SU-DHL-6 (cell line): ENCODE results near the gene LEP.

Source experiments
- H2AFZ ChIP-seq: fragments of 200-600 bp; sonication (generic); 2 replicates; pipeline ENCODE4 v1.6.1; 2014; ENCODE audit warnings: low read depth, mild to moderate bottlenecking, moderate library complexity, mixed read lengths, antibody characterized with exemption, low read length; ENCODE audit not compliant: severe bottlenecking
- H3F3A ChIP-seq: fragments of 200-600 bp; shearing (Covaris generic); 2 replicates; pipeline ENCODE4 v1.6.0; 2016; ENCODE audit warnings: antibody characterized with exemption, mild to moderate bottlenecking; ENCODE audit not compliant: insufficient read depth
- H3K27ac ChIP-seq: fragments of 200-600 bp; sonication (generic); 2 replicates; pipeline ENCODE4 v1.5.1; 2016; ENCODE audit warnings: low read depth, mild to moderate bottlenecking, low read length, moderate library complexity, mixed read lengths
- H3K27me3 ChIP-seq: fragments of 200-600 bp; sonication (generic), shearing (Covaris generic); 2 replicates; pipeline ENCODE4 v1.6.0; 2014; ENCODE audit warnings: mild to moderate bottlenecking, low read length
- H3K36me3 ChIP-seq: fragments of 200-600 bp; sonication (generic); 2 replicates; pipeline ENCODE4 v1.6.1; 2014; ENCODE audit warnings: mild to moderate bottlenecking, low read length, mixed read lengths
- H3K4me2 ChIP-seq: fragments of 300-600, 200-600 bp; shearing (Covaris generic), sonication (generic); 2 replicates; pipeline ENCODE4 v1.6.0; 2014; ENCODE audit warnings: low read length, low read depth, mild to moderate bottlenecking; ENCODE audit not compliant: poor library complexity, severe bottlenecking
- H3K4me3 ChIP-seq: fragments of 200-600 bp; sonication (generic); 2 replicates; pipeline ENCODE4 v1.5.1; 2014; ENCODE audit warnings: antibody characterized with exemption, low read length, mild to moderate bottlenecking, mixed read lengths; ENCODE audit not compliant: insufficient read depth, poor library complexity, severe bottlenecking
- H3K79me2 ChIP-seq: fragments of 200-600 bp; sonication (generic); 2 replicates; pipeline ENCODE4 v1.6.1; 2014; ENCODE audit warnings: mild to moderate bottlenecking, low read length, moderate library complexity; ENCODE audit not compliant: insufficient read depth
- H3K9ac ChIP-seq: fragments of 200-600 bp; sonication (generic); 2 replicates; pipeline ENCODE4 v1.7.0; 2014; ENCODE audit warnings: mild to moderate bottlenecking, low read length
- H3K9me2 ChIP-seq: fragments of 200-600 bp; sonication (generic); replicated peaks from 2 replicates; pipeline ENCODE4 v1.6.1; 2014; ENCODE audit warnings: low read length; ENCODE audit not compliant: insufficient read depth
- H3K9me3 ChIP-seq: fragments of 200-600 bp; sonication (generic); 2 replicates; pipeline ENCODE4 v1.6.1; 2014; ENCODE audit warnings: low read length, mixed read lengths; ENCODE audit not compliant: insufficient read depth
- H4K20me1 ChIP-seq: fragments of 200-600 bp; sonication (generic); 2 replicates; pipeline ENCODE4 v1.6.1; 2014; ENCODE audit warnings: low read depth, mild to moderate bottlenecking, antibody characterized with exemption, low read length, moderate library complexity, mixed read lengths
- CTCF ChIP-seq: fragments of 200-600 bp; sonication (generic); IDR thresholded peaks from one replicate; pipeline ENCODE4 v1.5.1; 2017; ENCODE audit warnings: antibody characterized with exemption, mild to moderate bottlenecking, low read length, moderate library complexity; ENCODE audit not compliant: insufficient read depth, poor library complexity, severe bottlenecking
- EZH2phosphoT487 ChIP-seq: fragments of 200-600 bp; sonication (generic), shearing (Covaris generic); conservative IDR thresholded peaks from 2 replicates; pipeline ENCODE4 v1.6.1; 2018; ENCODE audit warnings: mild to moderate bottlenecking, antibody characterized with exemption, low read length, moderate library complexity, mixed read lengths

The LEP gene

GRCh38 chr7:128266529-128266882 lies 25.4 kb downstream of the LEP start:
- no peak overlapping the region for H3K27ac ChIP-seq
- H3K4me3 ChIP-seq, result no peak overlapping the region
- no peak for TF ChIP-seq CTCF
- TF ChIP-seq EZH2phosphoT487, result no peak
- H2AFZ ChIP-seq, result no peak overlapping the region
- H3K4me2 ChIP-seq, result no peak overlapping the region
- no peaks in the 10 kb centered on the region for H3K9me2 ChIP-seq
- H3K36me3 ChIP-seq, result no peaks in the 10 kb centered on the region
- H3K27me3 ChIP-seq, result no peaks in the 10 kb centered on the region
- H3K9ac ChIP-seq, result no peak overlapping the region
- H3K79me2 ChIP-seq, result no peaks in the 10 kb centered on the region
- no peaks in the 10 kb centered on the region for H4K20me1 ChIP-seq
- H3F3A ChIP-seq, result no peaks in the 10 kb centered on the region
- H3K9me3 ChIP-seq, result no peaks in the 10 kb centered on the region

- no peaks in the 10 kb centered on the region for H3K9me2 ChIP-seq
- H3K9ac ChIP-seq, result no peak overlapping the region
- no peaks in the 10 kb centered on the region for H4K20me1 ChIP-seq
- H3K9me3 ChIP-seq, result no peaks in the 10 kb centered on the region
- no peak overlapping the region for H3K27ac ChIP-seq
- H3K36me3 ChIP-seq, result no peaks in the 10 kb centered on the region
- H3K79me2 ChIP-seq, result no peaks in the 10 kb centered on the region
- H3K4me3 ChIP-seq, result no peak overlapping the region
- H3K4me2 ChIP-seq, result no peak overlapping the region
- H3K27me3 ChIP-seq, result no peaks in the 10 kb centered on the region
- no peak overlapping the region for H2AFZ ChIP-seq
- H3F3A ChIP-seq, result no peaks in the 10 kb centered on the region
- TF ChIP-seq CTCF (no peak), EZH2phosphoT487 (no peak)
These were observed 26.0 kb downstream of the LEP start for GRCh38 chr7:128266883-128267594.

GRCh38 chr7:128267595-128267924 lies 26.5 kb downstream of the LEP start:
- no peak overlapping the region for H3K4me3 ChIP-seq
- H3K9ac ChIP-seq, result no peak overlapping the region
- H3F3A ChIP-seq, result no peaks in the 10 kb centered on the region
- H3K36me3 ChIP-seq, result no peaks in the 10 kb centered on the region
- no peaks in the 10 kb centered on the region for H3K79me2 ChIP-seq
- no peak overlapping the region for H2AFZ ChIP-seq
- no peak overlapping the region for H3K4me2 ChIP-seq
- no peaks in the 10 kb centered on the region for H3K27me3 ChIP-seq
- no peaks in the 10 kb centered on the region for H4K20me1 ChIP-seq
- H3K9me3 ChIP-seq, result no peaks in the 10 kb centered on the region
- TF ChIP-seq CTCF, result no peak
- TF ChIP-seq EZH2phosphoT487, result no peak
- no peak overlapping the region for H3K27ac ChIP-seq
- no peaks in the 10 kb centered on the region for H3K9me2 ChIP-seq
